OCI-M2 (cell line): ENCODE data around the gene KIF25.

Experiments
- DNase-seq: peaks from one replicate; lab custom pipeline; 2025; ENCODE audit not compliant: unreplicated experiment; lab: John Stamatoyannopoulos, UW

KIF25 gene

DNA sequence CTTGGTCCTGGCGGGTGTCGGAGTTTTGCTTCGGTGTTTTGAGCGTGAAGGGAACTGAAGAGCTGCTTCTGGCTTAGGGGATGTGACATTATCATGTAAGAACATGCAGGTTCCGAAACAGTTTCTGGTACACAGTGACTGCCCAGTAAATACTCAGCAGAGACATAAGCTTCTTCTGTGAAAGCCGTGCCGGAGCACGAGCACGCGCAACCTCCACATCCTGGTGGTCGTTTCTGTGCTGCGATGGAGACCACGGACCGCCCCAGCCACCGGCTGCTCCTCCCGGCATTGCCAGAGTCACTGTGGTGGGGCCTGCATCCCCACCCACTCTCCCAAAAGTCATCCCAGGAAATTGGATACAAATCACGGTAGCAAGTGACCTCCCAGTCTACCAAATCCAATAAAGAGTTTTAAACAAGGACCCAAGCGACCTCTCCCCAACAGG, 18.7 kb downstream of the KIF25 start:
- DNase-seq, result no peak

DNA sequence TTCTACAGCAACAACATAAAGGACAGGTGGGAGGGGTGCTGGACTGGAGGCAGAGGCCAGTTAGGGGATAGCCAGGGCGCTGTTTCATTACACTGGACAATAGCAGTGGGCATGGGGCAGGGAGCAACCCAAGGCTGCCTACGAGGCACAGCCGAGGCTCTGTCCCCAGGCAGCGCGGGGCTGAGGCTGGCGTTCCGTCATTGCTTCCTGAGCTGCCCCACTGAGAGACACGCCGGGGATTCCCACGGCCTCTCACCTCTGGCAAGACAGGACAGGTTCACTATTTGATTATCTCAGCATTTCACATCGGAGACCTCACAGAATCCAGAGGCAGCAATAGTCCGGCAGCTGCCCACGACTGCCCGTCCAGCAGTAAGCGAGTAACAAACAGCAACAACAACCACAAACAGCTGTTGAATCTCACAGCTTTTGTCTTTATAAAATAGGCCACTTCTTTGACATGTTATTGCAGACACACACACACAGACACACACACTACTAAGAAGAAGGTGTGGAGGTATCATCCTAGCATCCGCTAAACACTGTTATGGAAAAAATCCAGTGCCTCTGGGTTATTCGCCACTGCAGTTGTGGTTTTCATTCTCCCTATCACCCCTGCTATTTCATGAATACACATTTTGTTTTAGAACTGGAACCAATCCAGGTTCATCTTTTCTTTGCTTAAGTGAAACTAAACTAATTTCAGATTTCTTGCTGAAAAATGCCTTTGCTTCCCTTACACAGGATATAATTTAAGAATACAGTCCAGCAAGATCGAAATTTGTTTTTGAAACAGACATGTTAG, 19.5 kb downstream of the KIF25 start:
- DNase-seq, result no peak

DNA sequence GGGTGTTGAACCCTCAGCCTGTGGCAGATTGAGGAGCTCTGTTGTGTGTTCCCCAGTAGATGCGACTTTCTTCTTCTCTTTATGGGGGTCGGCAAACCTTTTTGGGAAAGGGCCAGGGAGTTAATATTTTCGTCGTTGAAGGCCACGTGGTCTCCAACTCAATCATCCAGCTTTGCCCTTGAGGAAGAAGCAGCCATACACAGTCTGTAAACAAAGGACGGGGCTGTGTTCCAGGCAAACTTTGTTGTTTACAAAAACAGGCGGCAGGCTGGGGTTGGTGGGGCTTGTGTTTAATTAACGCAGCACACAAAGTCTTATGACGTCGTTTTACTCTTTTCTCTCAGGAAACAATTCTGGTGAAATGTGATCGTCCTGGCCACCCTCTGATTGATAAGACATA, 20.2 kb downstream of the KIF25 start:
- DNase-seq, result no peak

DNA sequence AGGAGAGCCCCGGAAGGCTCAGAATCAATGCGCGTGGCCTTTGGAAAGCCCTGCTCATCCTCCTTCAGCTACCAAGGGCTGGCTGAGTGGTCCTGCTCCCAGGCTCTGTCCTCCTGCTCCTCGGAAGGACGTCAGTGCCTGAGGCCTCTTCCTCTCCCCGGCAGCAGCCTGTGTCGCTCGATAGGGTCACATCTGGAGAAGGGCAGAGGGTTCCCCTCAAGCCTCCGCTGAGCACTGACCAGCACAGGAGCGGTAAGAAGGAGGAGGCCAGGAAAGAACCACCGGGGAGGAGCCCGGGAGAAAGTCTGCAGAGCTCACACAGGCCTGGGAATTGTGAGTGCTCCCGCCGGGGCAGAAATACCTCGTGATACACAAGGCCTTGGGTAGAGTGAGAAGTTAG, 21.2 kb downstream of the KIF25 start:
- DNase-seq, result no peak

DNA sequence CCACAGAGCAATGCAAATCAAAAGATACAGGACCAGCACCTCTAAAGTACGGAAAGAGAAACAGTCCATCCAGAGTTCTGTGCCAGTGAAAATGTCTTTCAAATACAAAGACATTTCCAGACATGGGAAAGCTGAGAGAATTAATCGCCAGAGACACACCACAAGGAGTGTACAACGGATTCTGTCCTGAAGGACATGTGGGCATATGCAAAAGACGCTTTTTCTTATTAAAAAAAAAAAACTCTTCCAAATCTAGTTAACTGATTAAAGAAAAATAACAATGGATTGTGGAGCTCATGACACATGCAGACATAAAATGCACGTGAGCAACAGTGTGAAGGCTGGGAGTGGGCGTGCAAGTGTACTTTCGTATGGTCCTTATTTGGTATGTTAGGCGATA, 22.8 kb downstream of the KIF25 start:
- no peak for DNase-seq

DNA sequence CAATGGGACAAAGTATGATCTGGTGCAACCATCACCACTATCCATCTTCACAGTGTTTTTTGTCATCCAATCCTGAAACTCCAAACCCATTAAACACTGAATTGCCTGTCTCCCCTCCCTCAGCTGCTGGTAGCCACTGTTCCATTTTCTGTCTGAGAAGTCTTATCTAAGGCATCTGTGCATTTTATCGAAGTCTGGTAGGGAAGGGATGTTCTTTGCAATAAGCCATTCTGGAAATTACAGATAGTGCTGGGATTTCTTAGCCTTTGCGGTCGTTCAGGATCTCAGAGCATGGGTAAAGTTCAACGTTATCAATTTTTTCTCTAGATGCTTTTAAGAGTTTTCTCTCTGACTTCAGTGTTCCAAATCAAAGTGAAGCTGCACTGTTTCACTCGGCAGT, 24.1 kb downstream of the KIF25 start:
- no peak for DNase-seq

DNA sequence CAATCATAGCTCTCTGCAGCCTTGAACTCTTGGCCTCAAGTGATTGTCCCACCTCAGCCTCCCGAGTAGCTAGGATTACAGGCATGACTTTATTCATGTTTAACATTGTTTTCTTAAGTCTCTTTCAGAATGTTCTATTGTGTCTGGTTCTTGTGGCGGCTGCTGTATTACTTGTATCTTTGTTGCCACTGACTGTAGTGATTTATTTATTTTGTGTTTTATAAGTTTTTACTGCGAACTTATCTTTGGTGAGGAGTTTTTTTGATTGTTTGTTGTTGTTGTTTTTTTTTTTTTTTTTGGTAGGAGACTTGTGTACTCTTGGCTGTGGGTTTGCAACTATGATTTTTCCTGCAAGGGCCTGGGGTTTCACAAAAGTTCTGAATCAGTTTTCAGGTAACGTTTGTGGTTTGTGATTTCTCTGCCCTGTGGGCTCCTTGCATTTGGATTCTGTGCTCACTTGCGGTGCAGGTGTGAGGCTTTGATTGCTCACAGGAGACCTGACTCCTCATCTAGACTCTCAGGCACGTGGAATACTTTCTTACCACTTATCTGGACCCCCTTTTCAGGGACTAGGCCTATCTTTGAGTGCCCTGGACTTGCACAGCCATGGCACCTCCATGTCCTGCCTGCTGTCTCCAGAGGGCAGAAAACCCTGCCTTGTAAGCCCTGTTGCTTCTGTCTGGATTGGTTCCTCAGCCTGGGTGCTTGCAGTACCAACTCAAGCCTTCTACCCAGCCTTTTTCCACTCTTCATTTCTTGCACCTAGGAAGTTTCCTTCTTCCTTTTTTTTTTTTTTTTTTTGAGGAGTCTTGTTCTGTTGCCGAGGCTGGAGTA, 25.2 kb downstream of the KIF25 start:
- DNase-seq, result no peak

DNA sequence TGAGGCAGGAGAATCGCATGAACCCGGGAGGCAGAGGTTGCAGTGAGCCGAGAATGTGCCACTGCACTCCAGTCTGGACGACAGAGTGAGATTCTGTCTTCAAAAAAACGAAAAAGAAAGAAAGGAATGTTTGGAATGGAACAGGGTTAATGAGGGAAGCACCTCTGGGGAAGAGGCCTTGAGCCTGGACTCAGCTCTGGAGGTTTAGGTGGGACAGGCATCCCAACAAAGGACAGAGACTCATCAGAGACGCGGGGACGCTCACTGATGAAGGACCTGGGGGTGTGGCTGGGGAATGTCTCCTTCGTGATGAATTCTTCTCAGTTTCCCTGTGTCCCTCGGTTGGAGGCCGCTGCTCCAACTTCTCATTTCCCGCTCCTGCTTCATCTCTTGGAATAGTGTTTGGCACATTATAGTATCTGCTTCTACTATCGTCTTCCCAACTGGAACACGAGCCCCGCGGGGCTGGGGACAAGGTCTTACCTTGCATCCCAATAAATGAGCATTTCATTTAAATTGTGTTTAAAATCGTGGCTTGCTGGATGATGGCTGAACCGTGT, 27.6 kb downstream of the KIF25 start:
- no peak for DNase-seq

DNA sequence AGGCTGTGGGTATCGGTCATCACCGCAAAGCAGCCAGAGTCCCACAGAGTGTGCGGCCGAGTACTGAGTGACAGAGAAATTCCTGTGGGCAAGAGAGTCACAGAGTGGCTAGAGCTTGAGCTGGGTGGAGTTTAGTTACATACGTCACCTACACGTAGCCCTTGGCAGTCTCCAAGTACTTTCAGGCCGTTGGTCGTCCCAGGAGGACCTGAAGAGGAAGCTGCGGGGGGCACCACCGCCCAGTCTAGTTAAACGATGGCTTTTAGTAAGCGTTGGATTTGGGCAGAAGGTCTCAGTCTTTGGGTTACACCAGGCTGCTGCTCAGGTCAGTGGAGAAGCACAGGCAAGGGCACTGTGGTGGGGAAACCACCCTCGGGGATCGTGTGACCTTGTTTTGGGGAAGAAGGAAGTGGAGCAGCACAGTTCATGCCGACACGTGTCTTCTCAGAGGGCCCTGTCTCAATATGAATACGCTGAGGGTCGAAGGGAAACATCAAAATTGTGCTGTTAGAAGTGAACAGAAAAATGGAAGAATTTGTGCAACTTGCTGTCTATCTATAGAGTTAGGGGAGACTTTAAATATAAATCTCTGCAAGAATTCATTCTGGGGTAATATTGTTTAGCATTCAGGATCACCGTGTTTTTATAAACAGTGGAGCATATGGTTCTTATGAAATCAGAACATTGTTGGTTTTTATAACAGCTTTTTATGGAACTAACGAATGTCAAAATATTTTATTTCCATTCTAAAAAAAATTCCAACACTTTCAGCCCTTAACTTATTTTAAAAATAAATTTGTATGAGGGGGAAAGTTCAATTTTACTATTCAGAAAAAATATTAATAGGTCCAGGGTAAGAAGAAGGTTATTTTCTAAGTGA, 28.6 kb downstream of the KIF25 start:
- no peak for DNase-seq

DNA sequence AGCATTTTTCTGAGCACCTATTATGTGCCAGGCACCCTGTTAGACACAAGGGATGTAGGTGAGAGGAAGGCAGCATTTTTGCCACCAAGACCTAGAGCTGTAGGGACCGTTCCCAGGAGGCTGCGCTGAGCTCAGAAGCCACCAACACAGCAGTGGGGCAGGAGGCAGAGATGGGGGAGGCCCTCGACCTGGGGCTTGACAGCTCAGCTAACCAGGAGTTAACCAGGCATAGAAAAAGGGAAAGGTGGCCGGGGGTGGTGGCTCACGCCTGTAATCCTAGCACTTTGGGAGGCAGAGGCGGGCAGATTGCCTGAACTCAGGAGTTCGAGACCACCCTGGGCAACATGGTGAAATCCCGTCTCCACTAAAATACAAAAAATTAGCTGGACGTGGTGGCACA, 29.5 kb downstream of the KIF25 start:
- DNase-seq, result no peak

DNA sequence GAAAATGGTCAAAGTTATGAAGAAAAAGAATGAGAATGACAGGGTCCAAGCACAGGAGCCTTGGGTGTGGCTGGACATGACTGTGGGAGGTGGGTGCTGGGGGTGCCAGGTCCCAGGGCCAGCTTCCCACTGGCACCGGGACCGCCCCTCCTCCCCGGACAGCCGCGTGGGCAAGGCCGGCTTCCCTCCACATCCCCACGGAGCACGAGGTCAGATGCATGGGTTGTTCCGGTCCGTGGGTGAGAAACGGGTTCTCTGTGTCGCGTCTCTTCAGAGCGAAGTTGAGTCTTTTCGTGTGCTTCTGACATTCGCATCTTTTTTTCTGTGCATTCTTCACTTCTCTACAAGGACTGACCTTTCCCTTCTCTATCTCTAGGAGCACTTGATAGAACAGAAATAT, 30.1 kb downstream of the KIF25 start:
- DNase-seq, result no peak

DNA sequence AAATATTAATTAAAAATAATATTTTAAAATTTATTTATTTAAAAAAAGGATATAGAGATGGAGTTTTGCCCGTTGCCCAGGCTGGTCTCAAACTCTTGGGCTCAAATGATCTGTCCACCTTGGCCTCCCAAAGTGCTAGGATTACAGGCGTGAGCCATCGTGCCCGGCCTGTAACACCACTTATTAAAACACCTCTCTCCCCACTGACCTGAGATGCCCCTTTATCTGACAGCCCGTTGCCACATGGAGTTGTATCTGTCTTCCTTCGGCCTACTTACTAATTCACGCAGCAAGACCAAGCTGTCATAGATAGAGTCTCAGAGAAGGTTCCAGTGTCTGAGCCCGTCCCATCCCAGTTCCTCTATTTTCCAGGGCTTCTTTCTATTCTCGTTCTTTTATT, 30.7 kb downstream of the KIF25 start:
- no peak for DNase-seq

DNA sequence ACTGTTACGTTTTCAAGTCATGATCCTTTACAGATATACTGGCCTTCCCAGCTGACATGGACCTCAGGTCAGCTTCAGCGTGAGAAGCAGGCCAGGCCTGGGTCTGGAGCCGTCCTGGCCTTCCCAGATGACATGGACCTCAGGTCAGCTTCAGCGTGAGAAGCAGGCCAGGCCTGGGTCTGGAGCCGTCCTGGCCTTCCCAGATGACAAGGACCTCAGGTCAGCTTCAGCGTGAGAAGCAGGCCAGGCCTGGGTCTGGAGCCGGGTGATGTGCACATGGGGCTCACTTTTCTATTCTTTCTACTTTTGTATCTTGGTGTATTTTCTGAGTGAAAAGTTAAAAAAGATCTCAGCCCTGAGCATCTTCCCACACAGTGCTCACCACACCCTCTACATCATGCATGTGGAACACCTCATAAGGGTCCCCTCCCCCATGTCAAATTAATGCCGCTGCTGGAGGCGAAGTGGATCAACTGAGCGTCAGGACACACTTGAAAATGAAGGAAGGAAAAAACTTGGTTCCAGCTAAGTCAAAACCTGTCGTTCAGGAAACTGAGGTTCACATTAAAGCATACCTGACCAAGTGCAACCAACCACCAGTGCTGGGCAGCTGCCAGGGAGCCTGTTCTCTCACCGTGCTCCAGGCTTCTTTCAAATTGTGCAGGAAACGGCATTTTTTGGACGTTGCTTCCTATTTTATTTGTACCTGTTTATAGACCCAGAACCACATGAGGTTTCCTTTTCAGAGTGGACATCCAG, 32.2 kb downstream of the KIF25 start:
- DNase-seq, result no peak

DNA sequence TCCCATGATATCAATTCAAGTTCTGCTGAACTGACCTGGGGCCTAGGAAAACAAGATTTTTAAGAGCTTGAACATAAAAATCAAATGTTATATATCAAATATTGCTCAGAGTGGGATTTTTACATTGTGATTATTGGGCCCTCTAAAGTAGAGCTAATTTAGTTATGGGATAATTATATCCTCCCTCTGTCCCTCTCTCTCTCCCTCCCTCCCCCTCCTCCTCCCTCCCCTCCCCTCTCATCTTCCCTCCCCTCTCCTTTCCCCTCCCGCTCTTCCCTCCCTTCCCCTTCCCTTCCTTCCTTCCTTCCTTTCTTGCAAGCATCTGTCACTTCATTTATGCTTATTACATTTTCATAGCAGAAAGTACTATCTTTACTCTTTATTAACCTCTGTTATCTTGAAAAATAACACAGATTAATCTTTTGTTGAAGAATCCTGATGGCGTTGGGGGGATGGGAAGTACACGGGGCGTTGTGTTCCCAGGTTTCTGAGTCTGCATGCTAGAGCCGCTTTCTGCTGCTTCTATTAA, 32.8 kb downstream of the KIF25 start:
- DNase-seq, result no peak

DNA sequence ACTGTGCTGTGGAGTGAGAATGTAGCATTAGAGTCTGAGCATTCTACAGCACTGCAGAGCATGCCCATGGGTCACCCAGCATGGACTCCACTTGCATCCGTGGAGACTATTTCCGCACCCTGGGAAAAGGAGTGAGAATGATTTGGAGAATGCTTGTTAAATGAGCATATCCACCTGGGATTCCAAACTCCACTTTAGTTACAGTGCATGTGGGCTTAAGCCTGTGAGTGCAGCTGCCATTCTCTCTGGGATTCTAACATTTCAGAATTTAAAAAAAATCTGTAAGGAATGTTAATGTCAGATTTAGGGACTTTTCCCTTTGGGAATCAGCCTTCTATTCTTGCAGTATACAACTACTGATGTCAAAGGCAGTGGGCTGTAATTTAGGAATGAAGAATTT, 33.4 kb downstream of the KIF25 start:
- no peak for DNase-seq

DNA sequence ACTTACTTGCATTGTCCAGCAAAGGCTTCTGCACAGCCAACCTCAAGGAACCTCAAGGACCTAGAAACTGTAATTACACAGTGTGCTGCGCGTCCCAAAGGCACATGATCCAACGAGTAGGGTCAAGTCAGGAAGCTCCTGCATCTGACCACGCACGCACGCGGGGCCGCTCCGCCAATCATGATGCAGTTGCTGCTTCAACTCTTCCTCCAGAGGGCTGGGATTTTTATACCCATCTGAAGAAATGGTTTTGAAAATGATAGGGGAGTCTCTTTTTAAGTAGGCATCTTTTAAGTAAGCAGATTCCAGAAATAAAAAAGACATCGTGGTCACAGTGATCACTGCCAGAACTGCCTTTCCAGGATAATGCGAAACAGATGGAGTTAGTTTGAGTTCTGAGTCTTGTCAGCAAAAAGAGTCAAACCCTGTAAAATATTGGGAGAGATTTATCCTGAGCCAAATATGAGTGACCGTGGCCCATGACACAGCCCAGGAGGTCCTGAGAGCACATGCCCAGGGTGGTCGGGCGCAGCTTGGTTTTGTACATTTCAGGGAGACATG, 34.0 kb downstream of the KIF25 start:
- DNase-seq, result no peak

DNA sequence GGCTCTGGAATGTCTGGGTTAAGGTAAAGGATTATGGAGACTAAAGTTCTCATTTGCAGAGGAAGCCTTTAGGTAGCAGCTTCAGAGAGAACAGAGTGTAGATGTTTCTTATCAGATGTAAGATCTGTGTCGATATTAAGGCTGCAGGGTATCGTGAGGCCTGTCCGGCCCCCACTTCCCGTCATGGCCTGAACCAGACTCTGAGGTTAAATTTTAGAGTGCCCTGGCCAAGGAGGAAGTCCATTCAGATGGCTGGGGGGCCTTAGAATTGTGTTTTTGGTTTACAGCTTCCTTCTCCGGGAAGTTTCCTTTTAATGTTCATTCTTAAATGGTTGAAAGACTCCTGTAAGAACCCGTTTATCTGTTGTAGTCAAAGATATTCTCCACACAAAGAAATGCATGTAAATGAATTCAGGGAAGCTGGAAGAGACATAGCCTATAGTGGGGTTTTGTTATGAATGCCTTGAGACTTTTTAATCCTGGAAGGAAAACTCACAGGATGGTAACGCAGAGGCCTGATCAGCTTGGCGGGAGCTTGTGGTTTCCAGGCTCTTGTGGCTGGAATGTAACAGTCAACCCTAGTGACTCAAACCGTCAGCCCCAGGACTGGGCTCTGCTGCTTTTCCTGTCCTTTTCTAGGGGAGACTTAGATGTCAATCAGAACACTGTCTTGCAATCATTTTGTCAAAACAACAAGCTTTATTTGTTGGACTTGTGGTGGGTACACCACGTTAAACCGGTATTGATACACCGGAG, 34.7 kb downstream of the KIF25 start:
- DNase-seq, result no peak

DNA sequence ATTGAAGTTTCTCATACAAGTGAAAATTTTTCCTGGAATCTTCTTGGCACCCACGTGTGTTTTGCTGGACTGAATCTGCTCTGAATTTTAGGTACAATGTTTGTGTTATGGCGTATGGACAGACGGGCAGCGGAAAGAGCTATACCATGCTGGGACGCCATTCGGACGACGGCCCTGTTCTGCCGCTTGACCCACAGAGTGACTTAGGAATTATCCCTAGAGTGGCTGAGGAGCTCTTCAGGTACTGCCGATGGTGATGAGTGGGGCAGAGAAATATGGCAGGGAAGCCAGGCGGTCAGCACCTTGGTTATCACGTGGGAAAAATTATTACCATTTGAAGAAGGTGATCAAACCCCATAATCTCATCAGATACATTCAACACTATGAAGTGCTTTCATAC, 36.3 kb downstream of the KIF25 start:
- DNase-seq, result no peak

DNA sequence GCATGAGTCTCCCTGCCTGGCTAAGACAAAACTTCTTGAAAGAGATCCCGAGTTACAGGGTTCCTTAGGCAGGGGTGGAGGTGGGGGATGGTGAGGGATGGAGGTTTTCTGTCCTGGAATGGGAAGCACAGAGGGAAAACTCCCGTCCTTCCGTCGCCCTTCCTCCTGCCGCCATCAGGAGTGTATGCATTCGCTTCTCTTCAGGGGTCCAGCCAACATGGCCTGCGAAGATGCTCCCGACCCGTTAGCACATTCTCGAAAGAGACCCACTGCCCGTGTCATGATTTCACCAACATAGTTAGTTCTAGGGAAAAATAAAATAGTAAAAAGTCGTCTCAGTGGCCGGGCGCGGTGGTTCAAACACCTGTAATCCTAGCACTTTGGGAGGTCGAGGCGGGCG, 37.1 kb downstream of the KIF25 start:
- DNase-seq, result no peak
